ENCODE measurements around the gene PAOX. TPM values are rescaled to one million over a fixed set of nuclear protein-coding genes. Genes with fewer than 3 reads are reported as not detected.
"Not testable (repeated sequence)": the region's sequence is repeated elsewhere in the genome, so short reads cannot be mapped to it uniquely, and the experiment has no call there.

Gene PAOX
- total RNA-seq, 1 donor from 2014 or later: 6.9 TPM

DNA sequence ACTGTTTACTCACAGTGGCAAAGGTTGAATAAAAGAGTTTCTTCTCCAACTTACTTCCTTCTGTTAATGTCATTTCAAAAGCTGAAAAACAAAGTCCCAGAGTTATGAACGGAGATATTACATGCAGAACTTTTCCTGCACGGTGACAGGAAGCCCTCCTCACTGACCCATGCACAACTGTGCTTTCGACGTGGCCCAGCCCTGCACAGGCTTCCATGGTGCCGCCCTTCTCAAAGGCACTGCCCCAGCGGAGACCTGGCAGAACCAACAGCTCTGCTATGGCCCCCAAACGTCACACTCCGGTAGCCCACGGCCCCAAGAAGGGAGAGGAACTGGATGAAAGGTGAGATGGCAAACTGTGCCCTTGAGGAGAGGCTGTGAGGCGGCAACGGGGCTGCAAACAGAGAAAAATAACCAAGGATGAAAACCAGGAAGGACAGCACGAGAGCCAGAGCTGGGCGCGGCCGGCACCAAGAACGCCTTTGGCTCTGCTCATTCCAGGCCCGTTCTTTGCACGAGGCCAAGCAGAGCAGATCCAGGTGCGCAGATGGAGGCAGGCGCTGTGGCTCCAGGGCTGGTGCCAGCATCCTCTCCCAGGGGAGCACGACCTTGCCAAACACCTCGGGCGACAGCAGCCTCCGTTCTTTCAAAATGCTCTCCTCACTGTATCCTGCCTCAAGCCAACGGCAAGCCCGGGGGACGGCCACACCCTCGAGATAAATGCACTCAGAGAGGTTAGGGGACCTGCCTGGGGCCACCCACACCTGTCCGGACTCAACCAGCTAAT, 14.2 kb upstream of the PAOX start:
- DNase-seq (ENCODE audit: low read depth in 2 of 2): no peak

DNA sequence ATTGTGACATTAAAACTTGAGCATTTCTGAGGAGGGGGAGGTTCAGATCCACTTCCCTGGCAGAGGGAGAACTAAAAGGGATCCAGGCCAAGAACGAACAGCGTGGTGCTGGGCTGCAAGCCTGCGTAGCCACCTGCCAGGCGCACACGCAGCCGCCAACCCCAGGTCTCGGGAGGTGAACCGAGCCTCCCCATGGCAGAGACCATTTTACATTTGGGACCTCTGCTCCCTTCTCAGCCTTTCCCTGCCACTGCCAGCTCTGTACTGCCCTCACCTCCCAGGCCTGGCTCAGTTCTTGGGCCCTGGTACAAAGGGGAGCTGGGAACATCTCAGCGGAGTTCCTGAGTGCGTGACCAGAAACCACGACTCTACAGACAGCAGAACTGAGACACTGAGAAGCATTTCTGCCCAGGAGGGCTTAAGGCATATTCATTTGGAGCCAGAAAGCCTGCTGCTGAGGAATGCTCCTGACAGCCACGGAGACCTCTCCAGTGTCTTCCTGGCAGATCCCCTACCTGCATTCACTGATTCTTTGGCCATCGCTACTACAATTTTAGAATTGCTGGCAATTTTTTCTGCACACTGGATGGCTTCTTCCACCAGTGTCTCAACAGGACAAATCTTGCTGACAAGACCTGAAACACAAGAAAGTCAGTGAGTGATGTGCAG, 13.5 kb upstream of the PAOX start:
- no peak for DNase-seq (ENCODE audit: low read depth in 2 of 2)

DNA sequence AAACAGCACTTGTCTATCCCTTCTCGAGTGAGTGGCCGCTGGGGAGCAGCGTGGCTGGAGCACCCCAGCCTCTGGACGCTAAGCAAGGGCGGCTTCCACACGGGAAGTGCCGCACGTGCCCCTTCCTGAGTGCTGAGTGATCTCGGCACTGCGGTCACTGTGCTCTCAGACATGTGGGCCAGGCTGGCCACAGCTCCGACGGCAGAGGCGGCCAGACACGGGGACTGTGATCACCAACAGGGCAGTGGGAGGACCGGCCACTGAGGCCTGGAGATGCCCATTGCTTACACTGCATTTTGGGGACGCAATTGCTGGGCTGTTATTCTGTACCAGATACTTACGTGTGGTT, 13.0 kb upstream of the PAOX start:
- DNase-seq (ENCODE audit: low read depth in 2 of 2): no peak

DNA sequence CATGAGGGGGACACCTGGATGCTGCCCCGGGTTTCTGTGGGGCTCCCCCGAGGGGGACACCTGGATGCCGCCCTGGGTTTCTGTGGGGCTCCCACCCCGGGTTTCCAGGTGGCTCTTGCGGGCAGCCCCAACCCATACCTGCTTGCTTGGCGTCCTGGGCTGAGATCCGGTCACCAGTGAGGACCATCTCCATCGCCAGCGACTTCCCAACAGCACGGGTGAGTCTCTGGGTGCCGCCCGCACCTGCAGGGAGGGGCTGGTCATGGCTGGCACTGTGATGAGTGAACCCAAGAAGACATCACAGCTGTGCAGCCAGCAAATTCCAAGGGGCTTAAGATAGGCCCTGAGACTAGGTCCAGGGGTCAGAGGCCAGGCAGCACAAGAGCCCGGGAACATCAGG, 12.3 kb upstream of the PAOX start:
- DNase-seq (ENCODE audit: low read depth in 2 of 2): no peak

DNA sequence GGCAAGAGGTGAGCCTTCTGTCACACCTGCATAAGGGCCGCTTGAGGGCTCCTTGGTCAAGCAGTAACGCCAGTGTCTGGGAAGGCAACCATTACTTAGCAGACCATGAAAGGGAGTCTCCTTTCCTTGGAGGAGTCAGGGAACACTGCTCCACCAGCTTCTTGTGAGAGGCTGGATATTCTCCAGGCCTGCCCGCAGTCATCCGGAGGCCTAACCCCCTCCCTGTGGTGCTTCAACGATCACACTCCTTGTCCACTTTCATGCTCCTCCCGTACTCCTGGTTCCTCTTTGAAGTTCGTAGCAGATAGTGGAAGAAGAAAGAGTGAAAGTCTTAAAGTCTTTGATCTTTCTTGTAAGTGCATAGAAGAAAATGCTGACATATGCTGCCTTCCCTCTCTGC, 11.6 kb upstream of the PAOX start:
- DNase-seq (ENCODE audit: low read depth in 2 of 2): not testable (repeated sequence)

DNA sequence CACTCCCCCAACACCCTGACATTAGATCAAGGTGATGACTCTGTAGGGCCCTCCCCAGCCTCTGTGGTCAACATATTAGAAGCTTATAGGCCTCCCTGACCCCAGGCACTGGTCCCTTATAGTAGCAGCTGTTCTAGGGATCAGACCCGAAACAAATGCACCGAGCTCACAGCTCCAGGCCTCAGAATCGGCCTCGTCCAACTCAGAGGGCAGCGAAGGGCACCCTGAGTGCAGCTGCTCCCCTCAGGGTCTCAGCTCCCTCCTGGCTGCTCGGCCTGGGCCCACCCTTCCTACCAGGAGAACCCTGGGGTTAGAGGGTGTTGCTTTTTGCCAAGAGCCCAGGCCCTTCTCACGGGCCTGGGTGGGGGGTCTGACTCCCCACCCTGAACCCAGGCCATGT, 10.9 kb upstream of the PAOX start:
- DNase-seq (ENCODE audit: low read depth in 2 of 2): no peak

DNA sequence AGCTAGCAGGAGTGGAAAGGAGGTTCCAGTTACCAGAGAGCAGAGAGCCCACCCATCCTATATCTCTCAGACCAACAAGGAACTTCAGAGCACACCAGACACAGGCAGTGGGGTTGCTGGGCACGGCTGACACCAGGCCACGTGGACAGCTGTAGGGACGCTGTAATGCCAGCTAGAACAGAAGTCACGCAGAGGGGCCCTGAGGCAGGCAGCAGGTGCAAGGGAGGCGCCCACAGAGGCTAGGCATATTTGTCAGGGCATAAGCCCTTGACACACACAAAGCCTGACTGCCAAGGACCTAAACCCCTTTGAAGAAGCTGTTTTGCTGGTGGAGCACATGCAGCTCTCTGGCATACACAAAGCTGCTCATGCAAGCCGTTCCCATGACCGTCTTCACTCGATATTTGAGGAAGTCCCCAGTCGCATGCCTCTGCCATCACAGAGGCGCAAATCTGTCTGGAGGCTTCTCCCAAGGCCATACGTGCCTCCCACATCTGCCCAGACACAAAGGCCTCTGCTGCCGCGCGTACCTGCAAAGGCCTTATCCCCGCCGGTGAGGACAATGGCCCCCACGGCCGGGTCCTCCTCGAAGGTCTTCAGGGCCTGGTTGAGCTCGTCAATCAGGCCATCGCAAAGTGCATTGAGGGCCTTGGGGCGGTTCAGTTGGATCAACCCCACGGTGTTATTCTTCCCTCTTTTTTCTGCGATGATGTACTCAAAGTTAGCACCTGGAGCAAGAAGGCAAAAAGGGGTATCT, 8.9 kb upstream of the PAOX start:
- no peak for DNase-seq (ENCODE audit: low read depth in 2 of 2)

DNA sequence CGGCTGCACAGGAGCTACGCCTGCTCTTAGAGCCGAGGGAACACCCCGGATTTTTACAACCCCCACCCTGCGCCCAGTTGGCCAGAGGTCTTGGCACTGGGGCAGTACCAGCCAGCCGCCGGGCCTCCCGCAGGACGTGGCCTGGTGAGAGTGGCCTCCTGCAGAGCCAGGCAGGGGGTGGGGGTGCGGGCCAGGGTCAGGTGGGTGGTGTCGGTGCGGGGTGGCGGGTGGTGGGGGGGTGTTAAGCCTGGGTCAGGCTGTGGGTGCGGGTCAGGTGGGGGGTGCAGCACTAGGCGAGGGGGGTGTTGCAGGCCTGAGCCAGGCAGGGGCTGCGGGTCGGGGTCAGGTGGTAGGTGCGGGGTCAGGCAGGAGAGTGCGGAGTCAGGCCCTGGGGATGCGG, 6.6 kb upstream of the PAOX start:
- no peak for DNase-seq (ENCODE audit: low read depth in 2 of 2)

DNA sequence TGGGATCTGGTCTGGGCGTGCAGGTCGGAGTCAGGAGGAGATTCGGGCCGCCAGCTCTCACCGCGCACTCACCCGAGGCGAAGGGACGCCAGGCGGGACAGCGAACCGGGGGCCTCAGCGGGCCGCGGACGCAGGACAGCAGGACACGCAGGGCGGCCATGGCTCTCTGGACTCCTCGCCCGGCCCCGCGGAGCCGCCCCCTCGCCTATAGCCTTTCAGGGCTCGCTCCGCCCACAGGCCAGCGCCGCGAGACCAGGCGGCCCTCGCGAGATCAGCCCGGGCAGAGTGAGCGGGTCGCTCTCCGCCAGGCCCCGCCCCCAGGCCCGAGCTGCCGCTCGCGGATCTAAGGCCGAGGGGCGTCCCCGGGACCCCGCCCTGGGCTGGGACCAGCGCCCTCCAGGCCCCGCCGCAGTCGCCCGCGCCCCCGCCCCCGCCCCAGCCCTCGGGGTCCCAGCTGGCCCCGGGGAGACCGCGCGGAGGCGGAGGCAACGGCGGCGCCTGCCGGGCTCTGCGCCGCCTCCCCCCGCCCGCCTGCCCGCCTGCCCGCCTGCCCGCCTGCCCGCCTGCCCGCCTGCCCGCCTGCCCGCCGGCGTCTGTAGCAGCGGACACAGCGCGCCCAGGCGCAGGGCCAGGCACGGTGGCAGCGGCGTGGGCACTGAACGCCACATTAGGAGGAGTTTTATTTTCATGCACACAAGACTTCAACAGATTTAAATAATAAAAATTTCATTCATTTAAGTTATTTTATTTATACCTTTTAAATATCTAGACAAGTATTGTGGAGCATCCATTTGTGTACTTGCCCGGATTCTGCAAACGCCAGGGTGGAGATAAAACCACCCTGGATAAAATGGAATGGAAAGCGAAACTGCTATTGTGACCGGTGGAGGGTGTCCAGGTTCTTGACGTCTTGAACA, 5.6 kb upstream of the PAOX start, which contains the start of gene ECHS1:
Gene ECHS1 (minus strand): TSS at position 181 of the 917 bp plus-strand sequence. CDS start 21 bp downstream, at position 160.
- peak; percentile 93 to 96 for DNase-seq (ENCODE audit: low read depth in 2 of 2)

DNA sequence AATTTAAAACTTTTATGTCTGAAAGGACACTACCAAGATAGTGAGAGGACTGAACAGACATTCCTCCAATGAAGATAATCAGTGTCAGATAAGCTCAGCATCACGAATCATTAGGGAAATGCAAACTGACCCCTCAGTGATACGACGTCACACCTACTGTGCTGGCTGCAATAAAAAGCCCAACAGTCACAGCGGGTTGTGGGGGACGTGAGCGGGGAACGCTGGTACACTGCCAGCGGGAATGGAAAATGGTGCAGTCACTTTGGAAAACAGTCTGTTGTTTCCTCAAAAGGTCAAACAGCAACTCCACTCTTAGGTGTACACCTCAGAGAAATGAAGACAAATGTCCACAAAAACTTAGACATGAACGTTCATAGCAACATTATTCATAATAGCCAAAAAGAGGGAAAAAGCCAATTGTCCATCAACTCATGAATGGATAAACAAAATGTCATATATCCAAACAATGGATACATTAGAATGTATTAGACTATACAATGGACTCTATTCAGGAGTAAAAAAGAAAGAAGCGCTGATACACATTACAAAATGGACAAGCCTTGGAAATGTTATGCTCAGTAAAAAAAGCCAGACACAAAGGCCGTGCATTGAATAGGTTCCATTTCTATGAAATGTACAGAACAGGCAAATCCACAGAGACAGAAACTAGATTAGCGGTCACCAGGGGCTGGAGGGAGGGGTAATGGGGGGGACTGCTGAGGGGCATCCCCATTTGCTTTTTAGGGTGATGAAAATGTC, 3.5 kb upstream of the PAOX start:
- peak in 1 of 2 donors; percentile 86 for DNase-seq (ENCODE audit: low read depth in 2 of 2)

DNA sequence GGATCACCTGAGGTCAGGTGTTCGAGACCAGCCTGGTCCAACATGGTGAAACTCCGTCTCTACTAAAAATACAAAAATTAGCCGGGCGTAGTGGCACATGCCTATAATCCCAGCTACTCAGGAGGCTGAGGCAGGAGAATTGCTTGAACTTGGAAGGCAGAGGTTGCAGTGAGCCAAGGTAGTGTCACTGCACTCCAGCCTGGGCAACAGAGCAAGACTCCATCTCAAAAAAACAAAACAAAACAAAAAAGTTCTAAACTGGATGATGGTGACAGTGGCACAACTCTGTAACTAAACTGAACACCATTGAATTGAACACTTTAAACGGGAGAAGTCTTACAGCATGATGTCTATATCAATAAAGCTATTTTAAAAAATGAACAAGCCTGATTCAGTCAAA, 2.9 kb upstream of the PAOX start:
- not testable (repeated sequence) for DNase-seq (ENCODE audit: low read depth in 2 of 2)

DNA sequence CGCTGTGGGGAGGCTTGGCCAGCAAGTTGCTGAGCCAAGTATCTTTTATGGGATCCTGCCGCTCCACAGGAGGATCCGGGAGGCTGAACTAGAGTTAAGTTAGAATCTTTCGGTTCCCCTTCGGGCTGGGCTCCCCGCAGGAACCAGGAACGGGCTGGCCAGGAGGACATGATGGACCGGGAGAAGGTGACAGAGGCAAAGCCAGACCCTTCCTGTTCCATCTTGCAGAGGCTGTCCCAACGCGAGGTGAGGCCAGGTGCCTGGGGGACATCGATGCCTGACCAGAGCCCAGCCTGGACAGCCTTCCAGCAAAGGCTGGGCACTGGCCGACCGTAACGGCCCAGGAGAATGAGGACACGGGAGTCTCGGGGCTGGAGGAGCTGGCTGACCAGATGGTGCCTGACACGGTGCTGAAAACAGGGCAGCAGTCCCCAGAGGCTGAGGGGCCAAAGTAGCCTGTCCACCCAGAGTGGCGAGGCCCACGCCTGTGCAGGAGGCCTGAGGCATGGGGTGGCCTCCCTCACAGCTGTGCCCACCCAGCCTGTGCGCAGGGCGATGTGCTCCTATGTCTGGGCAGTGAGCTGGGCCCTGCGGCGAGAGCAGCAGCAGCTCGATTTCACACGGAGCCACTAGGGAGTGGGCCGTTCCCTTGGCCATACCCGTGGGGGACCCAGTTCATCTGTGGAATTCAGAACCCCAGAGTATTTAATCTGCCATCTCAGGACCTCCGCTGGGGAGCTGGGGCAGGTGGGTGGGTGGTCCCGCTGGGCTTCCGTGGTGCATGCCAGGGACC, 1.8 kb upstream of the PAOX start:
- no peak for DNase-seq (ENCODE audit: low read depth in 2 of 2)

DNA sequence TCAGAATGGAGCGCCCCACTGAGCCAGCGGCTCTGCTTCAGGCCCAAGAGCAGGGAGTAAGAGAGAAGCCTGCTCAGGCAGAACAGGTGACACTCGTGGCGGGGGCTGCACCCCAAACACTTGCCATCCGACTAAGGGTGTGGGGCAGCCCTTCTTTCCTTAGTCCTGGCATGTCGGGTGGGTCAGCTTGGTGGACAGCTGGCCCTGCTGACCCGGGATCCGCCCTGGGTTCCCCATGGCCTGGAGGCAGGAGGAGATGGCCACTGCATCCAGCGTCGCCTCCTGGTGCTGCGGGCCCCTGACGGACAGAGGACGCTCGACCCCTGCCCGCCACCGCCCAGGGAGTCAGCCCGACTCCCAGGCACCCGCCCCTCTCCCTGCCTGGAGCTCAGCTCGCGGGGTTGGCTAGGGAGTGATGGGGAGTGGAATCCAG, 1.2 kb upstream of the PAOX start:
- DNase-seq (ENCODE audit: low read depth in 2 of 2): no peak

DNA sequence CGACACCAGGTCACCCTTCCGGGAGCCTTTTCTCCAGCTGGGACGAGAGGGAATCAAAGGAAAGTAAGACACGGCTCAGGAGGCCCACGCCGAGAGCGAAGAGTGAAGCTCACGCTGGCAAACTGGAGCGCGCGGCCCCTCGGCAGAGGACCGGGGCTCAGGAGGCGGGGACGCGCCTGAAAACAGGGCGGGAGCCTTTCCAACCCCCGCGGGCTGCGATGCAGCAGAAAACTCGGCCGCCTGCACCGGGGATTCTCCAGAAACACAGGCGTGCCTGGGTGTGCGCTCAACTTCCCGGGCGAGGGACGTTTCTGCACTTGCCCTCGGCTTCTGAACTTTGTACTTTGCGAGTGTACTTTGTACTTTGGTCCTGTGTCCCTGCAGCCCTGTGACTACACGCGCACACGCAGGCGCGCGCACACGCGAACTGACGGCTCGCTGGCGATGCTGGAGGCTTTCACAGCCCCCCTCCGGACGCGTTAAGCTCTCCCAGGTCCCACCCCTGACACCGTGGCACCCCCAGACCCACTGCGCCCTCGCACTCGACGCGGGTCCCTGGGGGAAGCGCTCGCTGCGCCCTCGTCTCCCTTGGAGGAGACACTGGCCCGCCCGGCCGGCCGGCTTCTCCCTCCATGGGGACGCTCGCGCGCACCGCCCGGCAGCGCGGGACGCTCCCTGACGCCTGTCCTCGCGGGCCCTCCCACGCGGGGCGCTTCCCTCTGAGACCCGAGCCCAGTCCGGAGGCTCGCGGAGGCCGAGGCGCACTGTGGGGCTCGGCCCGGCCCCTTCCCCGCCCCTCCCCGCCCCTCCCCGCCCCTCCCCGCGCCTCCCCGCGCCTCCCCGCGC, 588 bp upstream of the PAOX start:
- DNase-seq (ENCODE audit: low read depth in 2 of 2): peak; percentile 50 to 60

DNA sequence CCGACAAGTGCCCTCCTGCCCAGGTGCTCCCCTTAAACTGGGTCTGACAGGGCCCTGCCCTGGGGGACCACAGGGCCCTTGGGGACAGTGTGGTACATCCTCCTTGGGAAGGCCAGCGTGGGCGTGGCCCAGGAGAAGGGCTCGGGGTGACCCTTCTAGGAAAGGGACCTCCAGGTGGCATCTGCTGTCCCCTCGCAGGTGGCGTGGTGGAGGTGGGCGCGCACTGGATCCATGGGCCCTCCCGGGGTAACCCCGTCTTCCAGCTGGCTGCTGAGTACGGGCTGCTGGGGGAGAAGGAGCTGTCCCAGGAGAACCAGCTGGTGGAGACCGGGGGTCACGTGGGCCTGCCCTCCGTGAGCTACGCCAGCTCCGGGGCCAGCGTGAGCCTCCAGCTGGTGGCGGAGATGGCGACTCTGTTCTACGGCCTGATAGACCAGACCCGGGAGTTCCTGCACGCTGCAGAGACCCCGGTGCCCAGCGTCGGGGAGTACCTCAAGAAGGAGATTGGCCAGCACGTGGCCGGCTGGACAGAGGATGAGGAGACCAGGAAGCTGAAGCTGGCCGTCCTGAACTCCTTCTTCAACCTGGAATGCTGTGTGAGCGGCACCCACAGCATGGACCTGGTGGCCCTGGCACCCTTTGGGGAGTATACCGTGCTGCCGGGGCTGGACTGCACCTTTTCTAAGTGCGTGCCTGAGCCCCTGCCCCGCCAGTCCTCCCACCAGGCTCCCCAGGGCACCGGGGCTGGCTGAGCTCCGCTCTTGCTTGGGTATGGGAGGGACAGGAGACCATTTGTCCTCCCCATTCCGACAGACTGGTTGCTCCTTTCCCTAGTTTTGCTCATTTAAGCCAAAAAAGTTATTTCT, 972 bp downstream of the PAOX start:
- no peak for DNase-seq (ENCODE audit: low read depth in 2 of 2)

DNA sequence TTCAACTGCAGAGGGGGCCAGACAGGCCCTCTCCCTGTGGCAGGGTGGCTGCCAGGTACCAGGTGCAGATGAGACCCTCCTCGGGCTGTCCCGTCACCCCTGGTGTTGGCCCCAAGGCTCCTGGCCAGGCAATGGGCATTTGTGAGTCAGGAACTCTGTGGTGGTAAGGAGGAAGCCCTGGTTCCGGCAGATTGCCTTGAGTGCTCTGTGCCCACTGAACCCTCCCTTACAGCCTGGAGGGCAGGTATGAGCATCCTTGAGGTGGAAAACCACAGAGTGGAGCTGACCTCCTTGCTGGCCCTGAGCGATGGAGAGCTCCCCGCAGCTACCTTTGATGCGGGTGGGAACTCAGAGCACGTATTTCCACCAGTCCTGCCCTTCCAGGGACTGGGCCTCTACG, 2.0 kb downstream of the PAOX start:
- DNase-seq (ENCODE audit: low read depth in 2 of 2): no peak

DNA sequence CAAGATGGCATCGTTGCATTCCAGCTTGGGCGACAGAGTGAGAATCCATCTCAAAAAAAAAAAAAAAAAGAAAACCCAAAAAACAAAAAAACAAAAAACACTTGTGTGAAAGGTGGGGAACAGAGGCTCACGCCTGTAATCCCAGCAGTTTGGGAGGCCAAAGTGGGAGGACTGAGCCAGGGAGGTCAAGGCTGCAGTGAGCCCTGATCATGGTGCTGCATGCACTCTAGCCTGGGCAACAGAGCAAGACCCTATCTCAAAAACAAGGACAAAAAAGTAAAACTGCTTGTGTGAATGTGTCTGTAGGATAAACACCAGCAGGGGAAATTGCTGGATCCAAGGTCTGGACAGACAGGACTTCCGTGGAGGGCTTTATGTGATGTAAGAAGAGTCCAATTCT, 4.5 kb downstream of the PAOX start:
- no peak for DNase-seq (ENCODE audit: low read depth in 2 of 2)

DNA sequence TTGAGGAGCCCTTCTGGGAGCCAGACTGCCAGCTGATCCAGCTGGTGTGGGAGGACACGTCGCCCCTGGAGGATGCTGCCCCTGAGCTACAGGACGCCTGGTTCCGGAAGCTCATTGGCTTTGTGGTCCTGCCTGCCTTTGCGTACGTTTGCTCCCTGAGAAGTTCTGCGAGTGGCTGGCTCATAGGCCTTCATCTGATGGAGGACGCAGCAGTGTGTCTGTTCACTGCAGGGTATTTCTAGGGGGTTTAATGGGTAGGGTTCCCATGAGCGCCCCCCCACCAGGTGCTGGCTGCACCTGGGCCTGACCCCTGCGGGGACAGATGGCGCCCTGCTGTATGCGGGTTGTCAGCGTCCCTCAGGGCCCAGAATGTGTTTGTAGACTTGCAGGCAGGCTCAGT, 5.0 kb downstream of the PAOX start:
- no peak for DNase-seq (ENCODE audit: low read depth in 2 of 2)

Measured in lung microvascular endothelial cell (primary cell).